IMR-90 (cell line): Measurements from ENCODE around the gene KIF25. TPM values are rescaled to one million over a fixed set of nuclear protein-coding genes. Genes with fewer than 3 reads are reported as not detected.

Experiments used
- ATAC-seq: fragments of 200-7000 bp; cut with Tn5 transposase; 2 replicates; pipeline ENCODE4 v1.9.1; 2020; ENCODE audit warnings: low read depth, mild to moderate bottlenecking, moderate library complexity
- BruUV-seq: library from RNA; stranded (reverse); fragments of 400-500 nt; replicated peaks from 2 replicates; lab custom pipeline; 2021; lab: Mats Ljungman, UMichigan
- CTCF ChIA-PET: fragments of 300-600 bp; formaldehyde crosslinking; extraction: SDS; loops from one replicate; lab custom pipeline; 2021; ENCODE audit warnings: antibody characterized with exemption; lab: Yijun Ruan, JAX
- POLR2A ChIA-PET: fragments of 300-600 bp; sonication (Branson Sonifier 250); formaldehyde crosslinking; loops from one replicate; lab custom pipeline; 2022; ENCODE audit warnings: antibody characterized with exemption; ENCODE audit not compliant: unreplicated experiment; lab: Charles Lee
- DNase-seq: peaks from one replicate; pipeline ENCODE4 v3.0.0; 2013
- H2AFZ ChIP-seq: replicated peaks from 2 replicates; pipeline ENCODE3; 2013; ENCODE audit warnings: low read length, mild to moderate bottlenecking; ENCODE audit not compliant: poor library complexity
- H2AK5ac ChIP-seq: 2 replicates; pipeline ENCODE4 v1.6.1; 2013; ENCODE audit warnings: low read depth, low read length, inconsistent platforms
- H2AK9ac ChIP-seq: replicated peaks from 2 replicates; pipeline ENCODE3; 2013; ENCODE audit warnings: mild to moderate bottlenecking, low read depth, low read length, moderate library complexity; ENCODE audit not compliant: poor library complexity
- H2BK120ac ChIP-seq: 2 replicates; pipeline ENCODE4 v1.6.1; 2013; ENCODE audit warnings: low read depth, low read length, inconsistent platforms
- H2BK15ac ChIP-seq: 3 replicates; pipeline ENCODE4 v1.6.1; 2013; ENCODE audit warnings: low read depth, low read length, inconsistent platforms
- H2BK20ac ChIP-seq: 2 replicates; pipeline ENCODE4 v1.6.1; 2013; ENCODE audit warnings: low read depth, mild to moderate bottlenecking, inconsistent platforms, low read length, moderate library complexity
- H2BK5ac ChIP-seq: 2 replicates; pipeline ENCODE4 v1.6.1; 2013; ENCODE audit warnings: mild to moderate bottlenecking, low read depth, low read length, inconsistent platforms; ENCODE audit not compliant: poor library complexity, severe bottlenecking
- H3K14ac ChIP-seq: replicated peaks from 2 replicates; pipeline ENCODE4 v1.6.1; 2013; ENCODE audit warnings: low read depth, low read length, inconsistent platforms
- H3K18ac ChIP-seq: 2 replicates; pipeline ENCODE4 v1.6.1; 2013; ENCODE audit warnings: low read depth, low read length, control low read depth
- H3K23ac ChIP-seq: 2 replicates; pipeline ENCODE4 v1.6.1; 2013; ENCODE audit warnings: low read depth, low read length, inconsistent platforms
- H3K27ac ChIP-seq: 2 replicates; pipeline ENCODE4 v1.5.1; 2013; ENCODE audit warnings: mild to moderate bottlenecking, control low read depth, low read length; ENCODE audit not compliant: insufficient read depth
- H3K27me3 ChIP-seq: 2 replicates; pipeline ENCODE4 v1.6.1; 2013; ENCODE audit warnings: low read length; ENCODE audit not compliant: control insufficient read depth, insufficient read depth
- H3K36me3 ChIP-seq: 2 replicates; pipeline ENCODE4 v1.6.1; 2013; ENCODE audit warnings: low read length, mixed read lengths; ENCODE audit not compliant: control insufficient read depth, insufficient read depth
- H3K4ac ChIP-seq: 2 replicates; pipeline ENCODE4 v1.6.1; 2013; ENCODE audit warnings: low read depth, low read length, inconsistent platforms
- H3K4me1 ChIP-seq: 2 replicates; pipeline ENCODE4 v1.6.1; 2013; ENCODE audit warnings: low read length, mixed read lengths; ENCODE audit not compliant: control insufficient read depth, insufficient read depth
- H3K4me2 ChIP-seq: 2 replicates; pipeline ENCODE4 v1.6.1; 2013; ENCODE audit warnings: low read depth, mild to moderate bottlenecking, control low read depth, low read length, moderate library complexity
- H3K4me3 ChIP-seq: 2 replicates; pipeline ENCODE4 v1.5.1; 2013; ENCODE audit warnings: low read depth, mild to moderate bottlenecking, control low read depth, low read length, moderate library complexity; ENCODE audit not compliant: insufficient read depth
- H3K56ac ChIP-seq: 2 replicates; pipeline ENCODE4 v1.6.1; 2013; ENCODE audit warnings: low read length, inconsistent platforms; ENCODE audit not compliant: insufficient read depth; ENCODE audit errors: extremely low read depth
- H3K79me1 ChIP-seq, 2 experiments: 2 replicates each; pipeline ENCODE4 v1.6.1; 2013; ENCODE audit warnings: low read length in 2 of 2, inconsistent platforms in 1 of 2, low read depth in 1 of 2
- H3K9ac ChIP-seq: 2 replicates; pipeline ENCODE4 v1.6.1; 2013; ENCODE audit warnings: low read depth, low read length, control low read depth
- H3K9me1 ChIP-seq: 2 replicates; pipeline ENCODE4 v1.6.1; 2013; ENCODE audit warnings: low read length, inconsistent platforms; ENCODE audit not compliant: insufficient read depth
- H3K9me3 ChIP-seq: 2 replicates; pipeline ENCODE4 v1.6.1; 2013; ENCODE audit warnings: low read length; ENCODE audit not compliant: control insufficient read depth, insufficient read depth
- H4K20me1 ChIP-seq: 2 replicates; pipeline ENCODE4 v1.6.1; 2013; ENCODE audit warnings: low read length, inconsistent platforms; ENCODE audit not compliant: insufficient read depth
- H4K5ac ChIP-seq: 2 replicates; pipeline ENCODE4 v1.6.1; 2013; ENCODE audit warnings: mild to moderate bottlenecking, low read depth, low read length, control low read depth
- H4K8ac ChIP-seq, 2 experiments: 2 replicates each; pipeline ENCODE4 v1.6.1; 2013; ENCODE audit warnings: low read depth in 2 of 2, low read length in 2 of 2, control low read depth in 1 of 2, inconsistent platforms in 1 of 2
- H4K91ac ChIP-seq: 2 replicates; pipeline ENCODE4 v1.6.1; 2013; ENCODE audit warnings: low read depth, low read length, inconsistent platforms; ENCODE audit not compliant: insufficient read depth
- BHLHE40 ChIP-seq: fragments of 150-350 bp; IDR thresholded peaks from 2 replicates; pipeline ENCODE4 v1.6.1; 2016; ENCODE audit warnings: mild to moderate bottlenecking, low read depth, low read length
- CHD1 ChIP-seq: IDR thresholded peaks from 2 replicates; pipeline ENCODE4 v1.6.1; 2012; ENCODE audit warnings: low read depth, low read length, improper control_type of control experiment
- CTCF ChIP-seq: conservative IDR thresholded peaks from 2 replicates; pipeline ENCODE4 v1.5.1; 2012; ENCODE audit warnings: mild to moderate bottlenecking, low read depth, low read length, improper control_type of control experiment
- FOS ChIP-seq: fragments of 150-350 bp; IDR thresholded peaks from 2 replicates; pipeline ENCODE4 v1.6.1; 2016; ENCODE audit warnings: low read depth, low read length
- MAFK ChIP-seq: IDR thresholded peaks from 2 replicates; pipeline ENCODE4 v1.6.1; 2012; ENCODE audit warnings: low read depth, low read length, improper control_type of control experiment
- MAZ ChIP-seq: IDR thresholded peaks from 2 replicates; pipeline ENCODE4 v1.6.1; 2012; ENCODE audit warnings: low read depth, mild to moderate bottlenecking, low read length, improper control_type of control experiment, moderate library complexity, borderline replicate concordance
- MXI1 ChIP-seq: IDR thresholded peaks from 2 replicates; pipeline ENCODE4 v1.6.1; 2012; ENCODE audit warnings: low read depth, mild to moderate bottlenecking, low read length, moderate library complexity, borderline replicate concordance
- NFE2L2 ChIP-seq: fragments of 150-350 bp; IDR thresholded peaks from 2 replicates; pipeline ENCODE4 v1.6.1; 2016; ENCODE audit warnings: low read depth, mild to moderate bottlenecking, low read length
- POLR2A ChIP-seq: IDR thresholded peaks from 2 replicates; pipeline ENCODE4 v1.6.1; 2012; ENCODE audit warnings: mild to moderate bottlenecking, low read depth, low read length
- RAD21 ChIP-seq: IDR thresholded peaks from 2 replicates; pipeline ENCODE4 v1.6.1; 2012; ENCODE audit warnings: low read length, improper control_type of control experiment
- RCOR1 ChIP-seq: IDR thresholded peaks from 2 replicates; pipeline ENCODE4 v1.6.1; 2012; ENCODE audit warnings: mild to moderate bottlenecking, low read length, improper control_type of control experiment; ENCODE audit not compliant: insufficient replicate concordance
- RFX5 ChIP-seq: IDR thresholded peaks from 2 replicates; pipeline ENCODE4 v1.8.0; 2012; ENCODE audit warnings: low read depth, mild to moderate bottlenecking, low read length, moderate library complexity
- SMC3 ChIP-seq: fragments of 150-350 bp; IDR thresholded peaks from 2 replicates; pipeline ENCODE4 v1.6.1; 2016; ENCODE audit warnings: low read depth, mild to moderate bottlenecking, antibody characterized with exemption, low read length, moderate library complexity
- USF2 ChIP-seq: fragments of 150-350 bp; IDR thresholded peaks from 2 replicates; pipeline ENCODE4 v1.6.1; 2017; ENCODE audit warnings: mild to moderate bottlenecking, antibody characterized with exemption, low read length, low read depth
- WGBS, 2 experiments: methylation state at CpG; one replicate each; pipeline versions ENCODE4 v1.1.5 to v1.1.7; 2013; ENCODE audit warnings: missing lambda C conversion rate in 2 of 2; ENCODE audit not compliant: insufficient read length in 1 of 2; ENCODE audit errors: extremely low coverage in 2 of 2; 5-methylcytosine and 5-hydroxymethylcytosine counted together
- dilution Hi-C: fragments of 300-500 bp; cut with HindIII; formaldehyde crosslinking; loops from one replicate; pipeline ENCODE4 v1.14.3; 2018; ENCODE audit warnings: low sequenced_read_pairs; ENCODE audit not compliant: unreplicated experiment
- in situ Hi-C: fragments of 300-500 bp; cut with MboI; formaldehyde crosslinking; loops from 3 replicates; pipeline ENCODE4 v1.14.3; 2019; ENCODE audit warnings: low sequenced_read_pairs, inconsistent platforms, mixed read lengths
- intact Hi-C: fragments of 100-400 bp; cut with micrococcal nuclease; formaldehyde crosslinking; loops from 2 replicates; pipeline ENCODE4 v1.10.0; 2022
- polyA plus RNA-seq, 3 experiments: library from polyadenylated mRNA; depleted of rRNA; stranded (reverse); fragments of >200 nt; gene quantifications; 2 replicates each; pipeline ENCODE4 v1.2.3, GENCODE V29; 2012; ENCODE audit warnings: low replicate concordance in 1 of 3
- total RNA-seq: library from RNA; depleted of rRNA; stranded (reverse); fragments of >200 nt; gene quantifications from 2 replicates; pipeline ENCODE4 v1.2.3, GENCODE V29; 2012
- TF ChIP-seq, protein P1 (sequence below): fragments of 150-350 bp; IDR thresholded peaks from 2 replicates; pipeline ENCODE4 v1.6.1; 2016; ENCODE audit warnings: low read depth, mild to moderate bottlenecking, low read length, moderate library complexity, borderline replicate concordance

Gene KIF25
- total and polyA plus RNA-seq, 2 of the 4 experiments (the other 2 are of a cell fraction): not detected

DNA sequence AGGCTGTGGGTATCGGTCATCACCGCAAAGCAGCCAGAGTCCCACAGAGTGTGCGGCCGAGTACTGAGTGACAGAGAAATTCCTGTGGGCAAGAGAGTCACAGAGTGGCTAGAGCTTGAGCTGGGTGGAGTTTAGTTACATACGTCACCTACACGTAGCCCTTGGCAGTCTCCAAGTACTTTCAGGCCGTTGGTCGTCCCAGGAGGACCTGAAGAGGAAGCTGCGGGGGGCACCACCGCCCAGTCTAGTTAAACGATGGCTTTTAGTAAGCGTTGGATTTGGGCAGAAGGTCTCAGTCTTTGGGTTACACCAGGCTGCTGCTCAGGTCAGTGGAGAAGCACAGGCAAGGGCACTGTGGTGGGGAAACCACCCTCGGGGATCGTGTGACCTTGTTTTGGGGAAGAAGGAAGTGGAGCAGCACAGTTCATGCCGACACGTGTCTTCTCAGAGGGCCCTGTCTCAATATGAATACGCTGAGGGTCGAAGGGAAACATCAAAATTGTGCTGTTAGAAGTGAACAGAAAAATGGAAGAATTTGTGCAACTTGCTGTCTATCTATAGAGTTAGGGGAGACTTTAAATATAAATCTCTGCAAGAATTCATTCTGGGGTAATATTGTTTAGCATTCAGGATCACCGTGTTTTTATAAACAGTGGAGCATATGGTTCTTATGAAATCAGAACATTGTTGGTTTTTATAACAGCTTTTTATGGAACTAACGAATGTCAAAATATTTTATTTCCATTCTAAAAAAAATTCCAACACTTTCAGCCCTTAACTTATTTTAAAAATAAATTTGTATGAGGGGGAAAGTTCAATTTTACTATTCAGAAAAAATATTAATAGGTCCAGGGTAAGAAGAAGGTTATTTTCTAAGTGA, 28.6 kb downstream of the KIF25 start:
- H3K36me3 ChIP-seq: no peaks in the 10 kb centered on the region
- no peak overlapping the region for H3K4ac ChIP-seq
- H2BK120ac ChIP-seq: no peak overlapping the region
- no peaks in the 10 kb centered on the region for H3K9me3 ChIP-seq
- intact Hi-C loops: no loop called here
- in situ Hi-C loops: no loop called here
- H2AK9ac ChIP-seq: peak overlapping the region; percentile 21
- H3K4me2 ChIP-seq: no peak overlapping the region
- H2BK20ac ChIP-seq: no peak overlapping the region
- H3K4me3 ChIP-seq: no peak overlapping the region
- ATAC-seq: no peak
- ChIA-PET POLR2A (no interaction called here), CTCF (no interaction called here)
- H3K27ac ChIP-seq: no peak overlapping the region
- no peak overlapping the region for H3K18ac ChIP-seq
- dilution Hi-C loops: no loop called here
- H2BK5ac ChIP-seq: no peak overlapping the region
- H3K79me1 ChIP-seq: no peaks in the 10 kb centered on the region
- no peak overlapping the region for H3K9ac ChIP-seq
- H3K23ac ChIP-seq: no peak overlapping the region
- H2BK15ac ChIP-seq: no peak overlapping the region
- peaks cover 7% of the 10 kb centered on the region for H3K4me1 ChIP-seq
- peaks cover 6% of the 10 kb centered on the region for H3K9me1 ChIP-seq
- no peaks in the 10 kb centered on the region for H4K20me1 ChIP-seq
- no peak overlapping the region for H3K14ac ChIP-seq
- H4K5ac ChIP-seq: no peak overlapping the region
- H4K8ac ChIP-seq: no peak overlapping the region
- DNase-seq: no peak
- no peak overlapping the region for H4K91ac ChIP-seq
- H3K27me3 ChIP-seq: peaks cover 4% of the 10 kb centered on the region
- WGBS, 2 experiments: 88 to 100% methylated on average over 1 to 11 of the region's 20 CpGs
- no TSS peak for BruUV-seq
- peak overlapping the region; percentile 62; the same call in 1 of the 2 replicates for H2AK5ac ChIP-seq
- H3K56ac ChIP-seq: no peak overlapping the region
- H2AFZ ChIP-seq: no peak overlapping the region
- no peak for TF ChIP-seq RFX5
- TF ChIP-seq BHLHE40: no peak
- no peak for TF ChIP-seq MAFK
- no peak for TF ChIP-seq CHD1
- TF ChIP-seq USF2: no peak
- no peak for TF ChIP-seq FOS
- TF ChIP-seq SMC3: no peak
- TF ChIP-seq, protein P1, sequence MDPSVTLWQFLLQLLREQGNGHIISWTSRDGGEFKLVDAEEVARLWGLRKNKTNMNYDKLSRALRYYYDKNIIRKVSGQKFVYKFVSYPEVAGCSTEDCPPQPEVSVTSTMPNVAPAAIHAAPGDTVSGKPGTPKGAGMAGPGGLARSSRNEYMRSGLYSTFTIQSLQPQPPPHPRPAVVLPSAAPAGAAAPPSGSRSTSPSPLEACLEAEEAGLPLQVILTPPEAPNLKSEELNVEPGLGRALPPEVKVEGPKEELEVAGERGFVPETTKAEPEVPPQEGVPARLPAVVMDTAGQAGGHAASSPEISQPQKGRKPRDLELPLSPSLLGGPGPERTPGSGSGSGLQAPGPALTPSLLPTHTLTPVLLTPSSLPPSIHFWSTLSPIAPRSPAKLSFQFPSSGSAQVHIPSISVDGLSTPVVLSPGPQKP: no peak
- TF ChIP-seq RAD21: no peak
- TF ChIP-seq POLR2A: no peak
- no peak for TF ChIP-seq MAZ
- no peak for TF ChIP-seq MXI1
- no peak for TF ChIP-seq CTCF
- TF ChIP-seq NFE2L2: no peak
- TF ChIP-seq RCOR1: no peak
